GM18526 (cell line): ENCODE results near the gene TACR1.

Experiments
- POLR2A ChIP-seq: IDR thresholded peaks from 3 replicates; pipeline ENCODE4 v1.6.1; 2011; ENCODE audit not compliant: insufficient read length; ENCODE audit errors: extremely low read depth

TACR1 gene, protein sequence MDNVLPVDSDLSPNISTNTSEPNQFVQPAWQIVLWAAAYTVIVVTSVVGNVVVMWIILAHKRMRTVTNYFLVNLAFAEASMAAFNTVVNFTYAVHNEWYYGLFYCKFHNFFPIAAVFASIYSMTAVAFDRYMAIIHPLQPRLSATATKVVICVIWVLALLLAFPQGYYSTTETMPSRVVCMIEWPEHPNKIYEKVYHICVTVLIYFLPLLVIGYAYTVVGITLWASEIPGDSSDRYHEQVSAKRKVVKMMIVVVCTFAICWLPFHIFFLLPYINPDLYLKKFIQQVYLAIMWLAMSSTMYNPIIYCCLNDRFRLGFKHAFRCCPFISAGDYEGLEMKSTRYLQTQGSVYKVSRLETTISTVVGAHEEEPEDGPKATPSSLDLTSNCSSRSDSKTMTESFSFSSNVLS

DNA sequence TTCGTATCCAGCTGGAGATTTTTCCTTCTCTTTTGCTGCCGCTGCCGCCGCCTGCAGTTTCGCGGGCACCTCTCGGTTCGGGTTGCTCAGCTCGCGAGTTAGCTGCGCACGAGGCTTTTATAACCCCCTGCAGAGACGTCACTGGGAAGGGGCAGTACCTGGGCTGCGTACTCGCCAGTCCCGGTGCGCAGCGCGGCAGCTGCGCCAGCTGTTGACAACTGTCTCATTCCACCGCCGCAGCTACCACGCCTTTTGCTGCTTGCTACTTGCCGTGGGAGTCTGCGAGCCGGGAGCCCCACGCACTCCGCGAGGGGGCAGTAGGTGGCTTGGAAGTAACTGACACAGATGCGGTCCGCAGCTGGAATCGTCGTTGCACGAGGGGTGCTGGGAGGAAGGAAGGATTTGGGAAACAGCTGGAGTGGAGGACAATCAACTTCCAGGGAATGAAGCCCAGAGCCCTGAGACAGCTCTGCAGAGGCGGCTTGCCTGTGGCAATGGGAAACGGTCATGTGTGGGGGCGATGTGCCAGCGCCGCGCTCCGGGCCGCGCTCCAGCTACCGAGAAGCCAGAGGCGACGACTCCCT lies at the start of gene TACR1:
TSS of gene TACR1 (minus strand) at position 93 of the 584 bp plus-strand sequence. CDS start 586 bp downstream, outside the sequence.
- no peak for TF ChIP-seq POLR2A

DNA sequence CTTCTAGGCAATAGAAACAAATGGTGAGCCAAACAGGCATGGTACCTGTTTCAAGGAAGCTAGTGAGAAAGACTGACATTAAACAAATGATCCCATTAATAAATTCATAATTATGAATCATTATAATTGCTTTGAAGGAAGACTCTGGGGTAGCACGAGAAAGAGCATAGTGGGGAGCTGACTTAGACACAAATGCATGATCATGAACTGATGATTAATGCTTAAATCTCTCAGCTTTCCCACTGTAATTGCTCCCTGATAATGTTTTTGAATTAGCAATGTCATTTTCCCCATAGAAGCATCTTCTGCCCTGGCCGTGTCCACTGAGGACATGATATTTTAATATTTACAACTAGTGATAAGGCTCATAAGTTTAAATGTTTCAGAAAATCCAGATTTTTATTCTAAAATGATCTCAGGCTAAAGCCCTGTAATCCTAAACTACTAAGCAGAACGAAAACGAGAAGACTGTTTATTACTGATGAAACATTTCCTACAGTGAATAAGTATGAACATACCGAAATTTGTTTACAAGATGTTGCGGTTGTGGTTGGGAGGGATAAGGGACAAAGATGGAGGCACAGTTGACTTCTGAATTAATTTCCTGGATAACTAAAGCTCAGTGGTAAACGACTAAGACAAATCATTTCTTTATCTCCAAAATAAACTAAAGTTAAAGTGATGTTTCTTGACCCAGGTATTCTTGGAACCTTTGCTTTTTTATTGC lies 47.3 kb upstream of the TACR1 start:
- no peak for TF ChIP-seq POLR2A

DNA sequence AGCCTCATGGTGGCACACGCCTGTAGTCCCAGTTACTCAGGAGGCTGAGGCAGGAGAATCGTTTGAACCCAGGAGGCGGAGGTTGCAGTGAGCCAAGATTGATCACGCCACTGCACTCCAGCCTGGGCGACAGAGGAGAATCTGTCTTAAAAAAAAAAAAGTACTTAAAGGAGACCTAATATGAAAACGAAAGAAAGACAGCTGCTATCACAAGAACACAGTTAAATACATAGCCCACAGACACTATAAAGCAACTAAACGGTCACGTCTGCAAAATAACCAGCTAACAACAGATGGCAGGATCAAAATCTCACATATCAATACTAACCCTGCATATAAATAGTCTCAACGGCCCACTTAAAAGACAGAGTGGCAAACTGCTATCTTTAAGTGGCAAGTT lies 43.9 kb upstream of the TACR1 start:
- no peak for TF ChIP-seq POLR2A

DNA sequence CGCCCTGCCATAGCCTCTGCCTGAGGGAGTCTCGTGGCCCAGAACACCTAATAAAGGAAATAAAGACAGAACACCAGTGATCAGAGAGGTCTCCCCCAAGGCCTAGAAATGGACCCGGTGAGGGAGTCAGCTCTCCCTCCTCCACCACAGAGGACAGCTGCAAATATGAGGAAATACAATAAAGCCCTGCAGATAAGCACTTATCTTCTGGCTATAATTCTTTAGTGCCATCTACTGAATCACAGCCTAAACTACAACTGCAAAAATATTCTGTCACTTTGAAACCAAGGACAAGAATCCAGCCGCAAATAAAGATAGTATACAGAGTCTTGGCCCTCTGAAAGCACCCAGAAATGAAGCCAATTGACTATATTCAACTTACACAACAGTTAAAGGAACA lies 42.4 kb upstream of the TACR1 start:
- no peak for TF ChIP-seq POLR2A

DNA sequence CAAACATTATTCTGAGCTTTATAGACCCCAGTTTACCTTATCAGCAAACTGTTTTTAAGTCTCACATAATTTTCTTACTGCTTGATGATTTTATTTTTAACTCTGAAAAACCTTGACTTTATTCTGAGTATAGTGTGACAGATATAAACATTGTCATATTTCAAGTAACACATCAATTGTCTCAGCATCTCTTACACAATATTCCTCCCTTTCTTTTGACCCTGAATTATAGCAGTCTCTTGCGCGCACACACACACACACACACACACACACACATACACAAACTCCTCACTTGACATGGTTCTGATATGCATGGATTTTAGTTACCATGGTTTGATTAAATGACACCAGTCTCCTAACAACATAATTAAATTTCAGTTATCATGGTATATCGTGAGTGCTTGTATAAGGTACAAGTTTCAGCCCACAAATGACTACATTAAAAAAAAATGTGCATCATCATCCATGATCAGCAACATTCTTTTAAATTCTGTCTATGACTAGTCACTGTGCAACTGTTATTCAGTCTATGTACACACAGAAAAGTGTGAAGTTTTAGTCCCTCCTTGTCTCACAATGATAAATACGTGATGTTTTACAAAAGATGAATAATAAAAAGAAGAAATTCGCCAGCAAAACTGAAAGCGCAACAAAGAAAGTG lies 39.5 kb upstream of the TACR1 start:
- TF ChIP-seq POLR2A: no peak

DNA sequence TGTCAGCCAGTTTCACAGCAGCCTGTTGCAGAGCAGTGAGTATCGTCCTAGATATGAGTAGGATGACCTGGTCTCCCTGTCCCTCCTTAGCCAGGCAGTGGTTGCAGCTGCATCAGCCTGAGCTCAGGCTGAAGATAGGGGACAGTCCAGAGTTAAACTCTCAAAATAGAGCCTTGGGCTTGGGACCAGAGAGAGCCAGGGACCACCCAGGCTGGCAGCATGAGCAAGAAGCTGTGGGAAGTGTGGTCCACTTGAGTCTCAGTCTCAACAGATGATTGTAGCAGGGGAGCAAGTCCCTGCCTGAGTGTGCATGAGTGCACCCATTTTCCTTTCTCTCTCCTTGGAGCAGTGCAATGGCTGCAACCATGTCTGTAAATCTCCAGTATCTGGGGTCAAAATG lies 38.0 kb upstream of the TACR1 start:
- TF ChIP-seq POLR2A: no peak

DNA sequence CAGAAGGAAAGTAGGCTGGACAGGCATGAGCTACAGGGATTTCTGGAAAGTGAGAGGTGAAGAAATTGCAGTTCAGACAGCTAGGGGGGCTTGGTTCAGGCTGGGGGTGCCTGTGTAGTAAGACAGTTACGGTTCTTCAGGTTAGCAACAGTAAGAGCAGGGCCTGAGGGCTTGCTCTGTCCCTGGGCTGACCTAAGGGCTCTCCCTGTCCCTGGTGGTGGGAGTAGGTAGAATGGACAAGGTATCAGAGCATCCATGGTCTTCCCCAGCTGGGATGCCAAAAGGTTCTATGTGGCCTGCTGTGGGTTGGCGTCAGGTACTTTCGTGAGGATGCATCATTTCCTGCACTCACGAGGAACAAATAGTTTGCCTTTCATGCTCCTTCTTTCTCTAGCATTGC lies 34.6 kb upstream of the TACR1 start:
- no peak for TF ChIP-seq POLR2A

DNA sequence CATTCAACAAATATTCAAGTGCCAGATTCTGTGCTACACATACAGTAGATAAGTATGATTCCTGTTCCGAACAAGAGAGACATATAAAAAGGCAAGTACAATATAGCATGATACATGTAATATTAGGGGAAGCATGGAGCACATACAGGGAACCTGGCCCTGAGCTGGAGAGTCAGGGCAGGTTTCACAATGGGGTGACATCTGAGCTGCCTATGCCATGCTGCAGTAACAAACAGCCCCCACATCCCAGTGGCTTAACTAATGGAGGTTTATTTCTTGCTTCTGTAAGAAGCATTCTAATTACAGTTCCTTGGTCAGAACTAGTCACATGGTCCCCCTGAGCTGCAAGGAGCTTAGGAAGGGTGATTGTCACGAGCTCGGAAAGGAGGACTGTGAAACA lies 27.3 kb upstream of the TACR1 start:
- no peak for TF ChIP-seq POLR2A

DNA sequence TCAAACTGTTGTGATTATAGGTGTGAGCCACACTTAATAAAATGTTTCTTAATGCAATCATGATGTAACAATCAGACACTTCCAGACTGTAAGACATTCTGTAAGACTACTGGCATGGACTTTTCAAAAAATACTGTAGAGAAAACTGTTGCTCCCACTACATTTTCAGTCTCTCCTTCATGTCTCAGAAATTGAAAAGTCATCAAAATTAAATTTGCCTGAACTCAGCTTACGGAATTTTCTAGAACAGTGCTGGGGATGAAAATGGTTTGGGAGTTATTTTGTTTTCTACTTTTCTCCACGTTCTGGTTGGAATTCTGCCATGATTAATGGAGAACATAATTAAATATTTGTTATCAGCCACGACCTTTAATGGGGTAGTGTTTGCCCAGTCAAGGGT lies 26.8 kb upstream of the TACR1 start:
- no peak for TF ChIP-seq POLR2A

DNA sequence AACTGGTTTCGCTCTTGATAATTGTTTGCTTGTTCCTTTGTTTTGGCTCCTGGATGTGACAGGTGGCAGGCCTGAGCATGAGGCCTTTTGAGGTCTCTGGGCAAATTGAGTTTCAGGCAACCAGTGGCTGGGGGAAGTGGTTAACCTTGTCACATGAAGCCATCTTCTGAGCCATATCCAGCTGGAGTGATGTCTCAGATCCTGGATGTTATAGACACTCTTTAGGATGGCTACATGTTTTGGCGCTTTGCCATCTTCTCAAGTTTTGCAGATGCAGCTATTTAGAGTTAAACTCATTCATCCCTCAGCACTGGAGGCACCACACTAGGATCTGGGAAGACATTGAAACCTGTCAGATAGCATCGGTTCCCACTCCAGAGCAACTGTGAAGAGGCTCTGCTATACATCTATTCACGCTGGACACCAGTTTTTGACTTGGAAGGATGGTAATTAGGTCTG lies 25.3 kb upstream of the TACR1 start:
- TF ChIP-seq POLR2A: no peak

DNA sequence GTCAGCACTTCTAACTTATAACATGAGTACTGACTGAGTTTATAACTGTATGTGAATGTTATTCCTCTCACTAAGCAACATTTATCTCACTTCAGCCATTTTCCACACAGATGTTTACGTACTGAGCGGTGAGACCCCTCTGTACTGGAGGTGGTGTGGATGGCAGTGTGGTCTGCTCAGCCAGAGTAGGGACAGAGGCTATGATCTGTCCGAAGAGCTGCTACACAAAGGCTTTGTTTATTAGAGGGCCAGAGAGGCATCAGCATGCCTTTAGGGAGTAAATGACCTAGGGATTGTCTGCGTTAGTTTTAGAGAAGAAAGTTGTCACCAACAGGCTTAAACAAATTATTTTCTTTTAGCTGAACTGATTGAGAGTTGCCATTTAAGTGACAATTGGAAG lies 23.2 kb upstream of the TACR1 start:
- TF ChIP-seq POLR2A: no peak

DNA sequence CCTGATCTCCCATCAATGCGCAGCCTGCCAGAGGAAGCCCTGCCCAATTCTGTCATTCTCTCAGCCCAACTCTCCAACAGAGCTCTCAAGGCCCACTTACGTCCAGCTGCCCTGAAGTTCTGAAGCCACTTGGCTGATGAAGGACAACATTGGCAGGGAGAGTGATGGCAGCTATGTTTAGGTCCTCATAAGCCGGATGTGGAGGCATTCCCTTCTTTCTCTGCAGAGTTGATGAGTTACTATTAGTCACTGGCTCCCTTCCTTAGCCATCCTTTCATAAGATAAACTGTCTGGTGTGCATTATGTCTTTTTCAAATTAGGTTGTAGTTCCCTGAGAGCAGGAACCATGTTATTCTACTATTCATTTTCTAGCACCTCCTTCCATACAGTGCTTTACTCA lies 22.5 kb upstream of the TACR1 start:
- no peak for TF ChIP-seq POLR2A

DNA sequence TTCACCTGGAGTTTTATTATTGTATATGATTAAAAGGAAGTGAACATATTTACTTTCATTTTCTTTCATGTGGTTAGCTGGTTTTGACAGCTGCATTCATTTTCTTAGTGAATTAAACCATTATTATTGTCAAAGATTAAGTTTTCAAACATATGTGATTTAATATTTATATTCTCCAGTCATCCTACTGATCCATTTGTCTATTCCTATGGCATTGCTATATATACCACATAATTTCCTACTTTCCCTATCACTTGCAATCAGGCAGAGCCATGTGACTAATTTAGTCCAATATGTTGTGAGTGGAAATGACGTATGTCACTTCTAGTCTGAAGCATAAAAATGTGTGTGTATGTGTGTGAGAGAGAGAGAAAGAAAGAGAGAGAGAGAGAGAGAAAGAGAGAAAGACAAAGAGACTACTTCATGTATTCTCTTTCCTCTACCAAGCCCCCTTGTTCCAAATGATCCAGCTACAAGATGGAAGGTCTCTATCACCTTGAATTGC lies 12.0 kb upstream of the TACR1 start:
- no peak for TF ChIP-seq POLR2A

DNA sequence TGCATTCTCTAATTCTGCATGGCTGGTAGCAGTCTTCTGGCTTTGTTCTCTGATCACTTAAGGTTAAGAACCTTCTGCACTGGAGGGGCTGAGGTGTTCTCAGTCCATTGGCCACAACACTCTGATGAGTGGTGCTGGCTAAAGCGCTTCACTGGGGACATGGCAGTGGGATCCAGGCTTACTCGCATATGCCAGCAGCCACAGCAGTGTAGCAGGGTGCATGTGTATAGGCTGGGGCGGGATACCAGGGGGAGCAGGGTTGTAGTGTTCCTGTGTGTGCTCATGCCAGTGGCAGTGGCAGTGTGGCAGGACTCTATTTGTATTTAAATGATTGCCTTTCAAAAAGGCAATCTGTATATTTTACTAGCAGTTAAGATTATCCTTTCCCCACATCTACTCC lies 11.1 kb upstream of the TACR1 start:
- no peak for TF ChIP-seq POLR2A

DNA sequence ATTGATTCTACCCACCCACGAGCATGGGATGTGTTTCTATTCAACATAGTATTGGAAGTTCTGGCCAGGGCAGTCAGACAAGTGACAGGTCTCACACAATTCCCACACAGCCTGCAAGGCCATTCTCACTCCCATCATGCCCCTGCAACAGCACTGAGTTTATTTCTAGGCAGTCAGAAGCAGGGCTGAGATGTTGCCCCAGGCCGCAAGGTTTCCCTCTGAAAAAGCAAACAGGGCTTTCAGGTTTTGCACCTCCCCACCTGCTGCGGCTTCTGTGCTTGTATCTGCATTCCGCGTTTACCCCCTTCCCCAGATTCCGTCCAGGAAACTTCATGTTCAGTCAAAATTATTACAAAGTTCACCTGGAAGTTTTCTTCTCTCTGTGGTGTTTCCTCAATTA lies 9.4 kb upstream of the TACR1 start:
- no peak for TF ChIP-seq POLR2A
